ENCODE data around the gene SFI1. TPM values are rescaled to one million over a fixed set of nuclear protein-coding genes. Genes with fewer than 3 reads are reported as not detected.

The SFI1 gene
- total and polyA plus RNA-seq, 4 donors: 3.1 to 16.2 (median 7.4) TPM

- H3K36me3 ChIP-seq (ENCODE audit: control insufficient read depth in 4 of 4, insufficient read depth in 3 of 4, low read depth in 1 of 4, low read length in 3 of 4): peaks cover 0 to 17% (median 3%) of the 10 kb centered on the region in 4 donors
- WGBS: 66% methylated on average over 3 of the region's 3 CpGs
- peak; percentile 54 for DNase-seq (ENCODE audit: low spot score)
These were observed 89.0 kb downstream of the SFI1 start for GRCh38 chr22:31585161-31585859.

More at GRCh38 chr22:31585161-31585859, 89.0 kb downstream of the SFI1 start:
- TF ChIP-seq TAF1 (conservative IDR thresholded peaks at IDR 0.05) (no peak), NR2F2 (IDR thresholded peaks at IDR 0.05) (no peak), HNF4G (IDR thresholded peaks at IDR 0.05) (no peak), JUND (IDR thresholded peaks at IDR 0.05) (no peak), RAD21 (IDR thresholded peaks at IDR 0.05) (no peak), ATF3 (IDR thresholded peaks at IDR 0.05) (no peak), ZBTB33 (IDR thresholded peaks at IDR 0.05) (no peak), REST (IDR thresholded peaks at IDR 0.05) (no peak), CTCF (IDR thresholded peaks at IDR 0.05; ENCODE audit: low read depth, low read length, missing input control) (no peak), EGR1 (IDR thresholded peaks at IDR 0.05; ENCODE audit: low read depth in 2 of 2) (no peak), FOXA1 (IDR thresholded peaks at IDR 0.05) (no peak), SP1 (IDR thresholded peaks at IDR 0.05) (no peak), FOXA2 (IDR thresholded peaks at IDR 0.05) (no peak), RXRA (IDR thresholded peaks at IDR 0.05) (no peak)
- no peak overlapping the region for H3K27ac ChIP-seq (ENCODE audit: low read depth in 1 of 2, low read length in 2 of 2)
- H3K4me3 ChIP-seq (ENCODE audit: low read depth in 1 of 3, low read length in 3 of 3): no peak overlapping the region
- H3K4me1 ChIP-seq (ENCODE audit: control insufficient read depth in 4 of 4, insufficient read depth in 4 of 4, low read length in 3 of 4): peaks cover 1 to 3% (median 3%) of the 10 kb centered on the region in 4 donors
- no peaks in the 10 kb centered on the region for H3K27me3 ChIP-seq (ENCODE audit: control insufficient read depth in 4 of 4, insufficient read depth in 4 of 4, low read length in 3 of 4)
- no peak overlapping the region for H3K9ac ChIP-seq (ENCODE audit: low read depth in 1 of 2, low read length in 2 of 2)
- H3K9me3 ChIP-seq (ENCODE audit: control insufficient read depth in 4 of 4, low read length in 3 of 4): no peaks in the 10 kb centered on the region

Data from liver (tissue), 9 donors.